Fibroblast of mammary gland (primary cell): Measurements from ENCODE around the gene ABHD4.

Experiments
- DNase-seq: peaks from one replicate; pipeline ENCODE4 v3.0.0-alpha.2; 2010; ENCODE audit warnings: low read depth
- H3K4me3 ChIP-seq: 2 replicates; pipeline ENCODE4 v1.5.1; 2011; ENCODE audit warnings: low read depth, mild to moderate bottlenecking, low read length, moderate library complexity; ENCODE audit not compliant: control insufficient read depth
- TF ChIP-seq, protein P1 (sequence below): conservative IDR thresholded peaks from 2 replicates; pipeline ENCODE4 v1.5.1; 2011; ENCODE audit warnings: low read depth, low read length, inconsistent platforms; ENCODE audit not compliant: control insufficient read depth, insufficient read depth

ABHD4 gene

DNA sequence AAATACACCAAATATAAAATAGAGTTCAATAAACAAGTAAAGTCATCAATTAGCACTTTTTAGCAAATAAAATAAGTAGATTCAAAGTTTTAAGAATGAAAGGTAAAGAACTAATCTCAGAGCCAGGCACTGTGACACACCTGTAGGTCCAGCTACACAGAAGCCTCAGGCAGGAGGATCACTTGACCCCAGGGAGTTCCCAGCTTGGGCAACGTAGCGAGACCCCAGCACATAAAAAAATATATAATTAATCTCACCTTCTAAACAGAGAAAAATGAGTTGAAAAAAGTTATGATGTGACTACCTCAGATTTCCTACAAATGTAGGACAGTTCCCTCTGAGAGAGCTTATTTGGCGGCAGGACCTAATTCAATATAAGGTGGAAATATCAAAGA lies 28.4 kb upstream of the ABHD4 start:
- TF ChIP-seq, protein P1, sequence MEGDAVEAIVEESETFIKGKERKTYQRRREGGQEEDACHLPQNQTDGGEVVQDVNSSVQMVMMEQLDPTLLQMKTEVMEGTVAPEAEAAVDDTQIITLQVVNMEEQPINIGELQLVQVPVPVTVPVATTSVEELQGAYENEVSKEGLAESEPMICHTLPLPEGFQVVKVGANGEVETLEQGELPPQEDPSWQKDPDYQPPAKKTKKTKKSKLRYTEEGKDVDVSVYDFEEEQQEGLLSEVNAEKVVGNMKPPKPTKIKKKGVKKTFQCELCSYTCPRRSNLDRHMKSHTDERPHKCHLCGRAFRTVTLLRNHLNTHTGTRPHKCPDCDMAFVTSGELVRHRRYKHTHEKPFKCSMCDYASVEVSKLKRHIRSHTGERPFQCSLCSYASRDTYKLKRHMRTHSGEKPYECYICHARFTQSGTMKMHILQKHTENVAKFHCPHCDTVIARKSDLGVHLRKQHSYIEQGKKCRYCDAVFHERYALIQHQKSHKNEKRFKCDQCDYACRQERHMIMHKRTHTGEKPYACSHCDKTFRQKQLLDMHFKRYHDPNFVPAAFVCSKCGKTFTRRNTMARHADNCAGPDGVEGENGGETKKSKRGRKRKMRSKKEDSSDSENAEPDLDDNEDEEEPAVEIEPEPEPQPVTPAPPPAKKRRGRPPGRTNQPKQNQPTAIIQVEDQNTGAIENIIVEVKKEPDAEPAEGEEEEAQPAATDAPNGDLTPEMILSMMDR: no peak
- no peak overlapping the region for H3K4me3 ChIP-seq
- DNase-seq: no peak

DNA sequence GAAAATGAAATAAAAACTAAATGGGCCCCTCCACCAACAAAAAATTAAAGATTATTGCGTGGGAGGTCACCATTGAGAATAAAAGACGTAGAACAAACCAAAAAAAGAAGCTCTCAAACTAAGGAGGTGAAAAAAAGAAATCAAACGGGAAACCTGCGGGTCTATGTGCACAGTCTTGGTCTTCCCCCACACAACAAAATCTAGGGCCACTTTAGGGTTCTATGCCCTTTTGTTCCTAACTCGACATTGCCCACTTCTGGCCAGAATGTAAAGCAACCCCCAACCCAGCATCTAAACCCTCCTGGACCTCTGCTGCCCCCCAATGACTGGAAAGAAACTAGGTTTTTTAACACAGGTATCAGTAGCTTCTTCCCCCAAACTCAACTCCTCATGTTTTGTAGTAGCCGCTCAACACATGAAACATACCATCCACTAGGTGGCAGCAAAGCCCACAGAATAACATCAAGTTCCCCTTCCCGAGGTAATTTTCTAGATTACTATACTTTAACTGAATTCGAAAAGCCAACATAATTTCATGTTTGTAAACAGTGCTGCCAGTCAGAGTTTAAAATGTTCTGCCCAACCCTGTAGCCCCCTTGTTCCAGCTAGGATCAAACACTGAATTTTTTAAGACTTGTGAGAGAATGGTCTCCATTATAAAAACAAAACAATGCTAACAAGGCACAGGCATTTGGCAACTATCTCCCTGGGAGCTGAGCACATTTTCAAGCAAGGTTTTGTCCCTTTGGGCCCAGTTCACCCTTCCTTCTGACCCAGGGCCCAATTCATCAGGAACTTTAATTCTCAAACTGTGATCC lies 27.8 kb upstream of the ABHD4 start:
- TF ChIP-seq, protein P1: peak; percentile 60
- no peak overlapping the region for H3K4me3 ChIP-seq
- DNase-seq: peak; percentile 83

DNA sequence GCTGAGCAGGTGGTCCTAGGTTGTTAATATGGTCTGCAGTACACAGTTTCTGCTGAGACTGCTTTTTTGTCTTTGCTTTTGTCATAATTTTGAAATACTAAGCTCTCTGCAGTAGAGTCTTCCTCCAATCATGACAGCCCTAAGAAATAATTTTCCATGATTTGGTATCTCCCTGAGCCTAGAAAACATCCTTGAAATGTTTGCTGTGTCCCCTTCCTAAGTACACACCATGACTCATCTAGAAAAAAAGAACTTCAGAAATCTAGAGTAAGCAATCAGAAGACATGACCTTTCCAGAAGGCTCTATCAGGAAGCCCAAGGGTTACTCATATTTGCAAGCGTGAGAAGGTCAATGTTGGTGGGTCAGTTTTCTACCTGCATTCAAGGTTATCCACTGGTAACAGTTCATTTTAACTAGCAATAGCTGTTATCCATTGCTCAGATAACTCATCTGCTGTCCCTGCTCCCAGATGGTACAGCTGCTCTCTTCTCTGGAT lies 25.5 kb upstream of the ABHD4 start:
- DNase-seq: peak; percentile 30
- H3K4me3 ChIP-seq: no peak overlapping the region
- TF ChIP-seq, protein P1: no peak

DNA sequence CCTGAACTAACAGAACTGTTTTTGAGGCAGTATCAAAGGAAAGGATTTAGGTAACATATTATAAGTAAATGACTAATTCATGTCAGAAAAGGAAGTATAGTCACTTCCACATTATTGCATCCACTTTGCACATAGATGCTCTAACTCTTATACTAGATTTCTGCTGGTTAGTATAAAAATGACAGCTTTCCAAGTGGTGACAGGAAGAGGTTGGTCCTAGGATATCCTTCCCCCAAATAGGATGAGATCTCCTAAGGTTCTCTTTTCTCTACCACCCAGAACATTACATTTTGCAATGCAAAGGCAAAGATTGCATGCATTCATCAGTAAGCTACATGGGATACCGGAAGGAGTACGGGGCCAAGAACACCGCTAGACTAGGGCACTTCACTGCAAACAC lies 24.3 kb upstream of the ABHD4 start:
- no peak for DNase-seq
- TF ChIP-seq, protein P1: no peak
- H3K4me3 ChIP-seq: no peak overlapping the region

DNA sequence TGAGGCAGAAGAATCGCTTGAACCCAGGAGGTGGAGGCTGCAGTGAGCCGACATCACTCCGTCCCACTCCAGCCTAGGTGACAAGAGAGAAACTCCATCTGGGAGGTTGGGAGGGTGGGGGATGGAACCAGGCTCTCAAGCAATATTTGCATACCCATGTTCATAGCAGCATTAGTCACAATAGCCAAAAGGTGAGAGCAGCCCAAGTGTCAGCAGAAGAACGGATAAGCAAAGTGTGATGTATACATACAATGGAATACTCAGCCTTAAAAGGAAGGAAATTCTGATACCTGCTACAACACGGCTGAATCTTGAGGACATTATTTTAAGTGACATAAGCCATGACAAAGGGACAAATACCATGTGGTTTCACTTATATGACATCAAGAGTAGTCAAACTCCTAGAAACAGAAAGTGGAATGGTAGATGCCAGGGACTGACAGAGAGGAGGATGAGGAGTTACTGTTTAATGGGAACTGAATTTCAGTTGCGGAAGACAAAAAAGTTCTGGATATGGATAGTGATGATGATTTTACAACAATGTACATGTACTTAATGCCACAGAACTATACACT lies 20.7 kb upstream of the ABHD4 start:
- no peak overlapping the region for H3K4me3 ChIP-seq
- TF ChIP-seq, protein P1: no peak
- no peak for DNase-seq

DNA sequence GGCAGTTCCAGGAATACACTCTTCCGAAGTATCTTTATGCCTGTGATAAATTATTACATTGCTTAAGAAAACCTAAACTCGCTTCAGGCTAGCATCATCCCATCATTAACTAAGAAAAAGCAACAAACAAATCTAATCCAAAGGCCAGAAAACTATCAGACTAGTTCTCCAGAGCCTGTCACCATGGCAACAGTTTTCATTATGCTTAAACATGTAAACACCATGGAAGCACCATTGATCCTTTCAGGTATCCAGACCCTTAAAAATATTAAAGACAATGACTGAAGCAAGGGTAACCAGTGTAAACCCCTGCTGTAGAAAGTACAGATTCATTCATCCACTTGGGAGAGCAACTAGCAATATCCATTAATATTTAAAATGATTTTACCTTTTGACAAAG lies 18.9 kb upstream of the ABHD4 start:
- DNase-seq: peak; percentile 24
- H3K4me3 ChIP-seq: no peak overlapping the region
- TF ChIP-seq, protein P1: no peak

DNA sequence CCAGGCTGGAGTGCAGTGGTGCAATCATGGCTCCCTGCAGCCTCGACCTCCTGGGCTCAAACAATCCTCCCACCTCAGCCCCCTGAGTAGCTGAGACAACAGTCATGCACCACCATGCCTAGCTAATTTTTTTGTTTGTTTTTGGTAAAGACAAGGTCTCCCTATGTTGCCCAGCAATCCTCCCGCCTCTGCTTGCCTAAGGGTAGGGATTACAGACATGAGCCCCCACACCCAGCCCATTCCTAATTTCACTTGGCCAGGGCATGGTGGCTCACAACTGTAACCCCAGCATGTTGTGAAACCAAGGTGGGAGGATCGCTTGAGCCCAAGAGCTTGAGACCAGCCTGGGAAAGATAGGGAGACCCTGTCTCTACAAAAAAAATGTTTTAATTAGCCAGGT lies 18.2 kb upstream of the ABHD4 start:
- TF ChIP-seq, protein P1: no peak
- H3K4me3 ChIP-seq: no peak overlapping the region
- no peak for DNase-seq
